H9 (cell line): ENCODE measurements around the gene TBC1D4. TPM values are rescaled to one million over a fixed set of nuclear protein-coding genes. Genes with fewer than 3 reads are reported as not detected.

Experiments used
- DNase-seq: peaks from one replicate; pipeline ENCODE4 v3.0.0-alpha.2; 2017
- H2AFZ ChIP-seq: one replicate; pipeline ENCODE4 v1.6.1; 2013; ENCODE audit warnings: mild to moderate bottlenecking, low read length, control low read depth, moderate library complexity
- H2AK5ac ChIP-seq: 2 replicates; pipeline ENCODE4 v1.6.1; 2013; ENCODE audit warnings: low read length, control low read depth, mixed read lengths; ENCODE audit not compliant: insufficient read length
- H2BK120ac ChIP-seq: one replicate; pipeline ENCODE4 v1.6.1; 2013; ENCODE audit warnings: low read depth, mild to moderate bottlenecking, low read length, control low read depth, inconsistent platforms; ENCODE audit not compliant: poor library complexity, severe bottlenecking
- H2BK12ac ChIP-seq: 2 replicates; pipeline ENCODE4 v1.6.1; 2013; ENCODE audit warnings: low read length, control low read depth, mixed read lengths, low read depth; ENCODE audit not compliant: insufficient read length
- H2BK15ac ChIP-seq: 2 replicates; pipeline ENCODE4 v1.6.1; 2013; ENCODE audit warnings: low read depth, low read length, control low read depth
- H2BK20ac ChIP-seq: one replicate; pipeline ENCODE4 v1.6.1; 2013; ENCODE audit warnings: low read depth, mild to moderate bottlenecking, low read length, control low read depth, inconsistent platforms; ENCODE audit not compliant: poor library complexity, severe bottlenecking
- H2BK5ac ChIP-seq: 2 replicates; pipeline ENCODE4 v1.6.1; 2013; ENCODE audit warnings: low read length, control low read depth, mixed read lengths; ENCODE audit not compliant: insufficient read length
- H3K14ac ChIP-seq: 2 replicates; pipeline ENCODE4 v1.6.1; 2013; ENCODE audit warnings: low read length, control low read depth; ENCODE audit not compliant: insufficient read depth
- H3K18ac ChIP-seq: 2 replicates; pipeline ENCODE4 v1.6.1; 2013; ENCODE audit warnings: low read depth, mild to moderate bottlenecking, mixed read lengths, low read length, control low read depth; ENCODE audit not compliant: insufficient read length
- H3K23ac ChIP-seq: 2 replicates; pipeline ENCODE4 v1.6.1; 2013; ENCODE audit warnings: low read length, control low read depth, mixed read lengths, low read depth; ENCODE audit not compliant: insufficient read length
- H3K23me2 ChIP-seq: 2 replicates; pipeline ENCODE4 v1.6.1; 2013; ENCODE audit warnings: low read depth, mild to moderate bottlenecking, mixed read lengths, low read length, control low read depth; ENCODE audit not compliant: insufficient read length, poor library complexity, severe bottlenecking
- H3K27ac ChIP-seq: 2 replicates; pipeline ENCODE4 v1.5.1; 2013; ENCODE audit warnings: low read length, control low read depth, mixed read lengths, low read depth; ENCODE audit not compliant: insufficient read length
- H3K27me3 ChIP-seq: 2 replicates; pipeline ENCODE4 v1.6.1; 2013; ENCODE audit warnings: low read length, control low read depth, inconsistent platforms; ENCODE audit not compliant: insufficient read depth
- H3K4ac ChIP-seq: 2 replicates; pipeline ENCODE4 v1.6.1; 2013; ENCODE audit warnings: low read depth, mild to moderate bottlenecking, control low read depth, inconsistent platforms, low read length, moderate library complexity
- H3K4me1 ChIP-seq: 2 replicates; pipeline ENCODE4 v1.6.1; 2013; ENCODE audit warnings: low read length, control low read depth, inconsistent platforms; ENCODE audit not compliant: insufficient read depth
- H3K4me2 ChIP-seq: 2 replicates; pipeline ENCODE4 v1.6.1; 2013; ENCODE audit warnings: low read length, control low read depth, mixed read lengths; ENCODE audit not compliant: insufficient read length, insufficient read depth
- H3K56ac ChIP-seq: 2 replicates; pipeline ENCODE4 v1.6.1; 2013; ENCODE audit warnings: low read depth, mild to moderate bottlenecking, mixed read lengths, low read length, control low read depth; ENCODE audit not compliant: insufficient read length
- H3K79me1 ChIP-seq: 2 replicates; pipeline ENCODE4 v1.6.1; 2013; ENCODE audit warnings: low read depth, mild to moderate bottlenecking, moderate library complexity, low read length, control low read depth, inconsistent platforms; ENCODE audit not compliant: insufficient read depth, poor library complexity, severe bottlenecking
- H3K79me2 ChIP-seq: 2 replicates; pipeline ENCODE4 v1.6.1; 2013; ENCODE audit warnings: low read length, control low read depth, inconsistent platforms; ENCODE audit not compliant: insufficient read depth
- H3K9ac ChIP-seq: 2 replicates; pipeline ENCODE4 v1.6.1; 2013; ENCODE audit warnings: low read length, control low read depth, mixed read lengths; ENCODE audit not compliant: insufficient read length; ENCODE audit errors: extremely low read depth
- H3K9me3 ChIP-seq: one replicate; pipeline ENCODE4 v1.6.1; 2013; ENCODE audit warnings: low read depth, low read length, inconsistent platforms; ENCODE audit not compliant: control insufficient read depth
- H3T11ph ChIP-seq: one replicate; pipeline ENCODE4 v1.6.1; 2013; ENCODE audit warnings: mild to moderate bottlenecking, low read length, control low read depth, inconsistent platforms
- H4K20me1 ChIP-seq: one replicate; pipeline ENCODE4 v1.6.1; 2013; ENCODE audit not compliant: control insufficient read depth, insufficient read length, insufficient read depth
- H4K5ac ChIP-seq: 2 replicates; pipeline ENCODE4 v1.6.1; 2013; ENCODE audit warnings: low read depth, mild to moderate bottlenecking, mixed read lengths, low read length, control low read depth; ENCODE audit not compliant: insufficient read length
- H4K8ac ChIP-seq: replicated peaks from 2 replicates; pipeline ENCODE4 v1.6.1; 2013; ENCODE audit warnings: low read length, control low read depth, mixed read lengths, low read depth; ENCODE audit not compliant: insufficient read length
- H4K91ac ChIP-seq: 2 replicates; pipeline ENCODE4 v1.6.1; 2013; ENCODE audit warnings: low read depth, mild to moderate bottlenecking, moderate library complexity, mixed read lengths, low read length, control low read depth; ENCODE audit not compliant: insufficient read length
- H3K27ac Mint-ChIP-seq, 3 experiments: 2 replicates in 2 of 3; 3 replicates in 1 of 3; pipeline ENCODE4 v1.8.0; 2020 to 2021; ENCODE audit warnings: mixed read lengths in 3 of 3, mild to moderate bottlenecking in 1 of 3, moderate library complexity in 1 of 3
- H3K27me3 Mint-ChIP-seq: 2 replicates; pipeline ENCODE4 v1.8.0; 2021; ENCODE audit warnings: low read depth, mild to moderate bottlenecking, moderate library complexity, mixed read lengths
- H3K36me3 Mint-ChIP-seq, 3 experiments: 2 replicates in 2 of 3; 3 replicates in 1 of 3; pipeline ENCODE4 v1.8.0; 2020 to 2021; ENCODE audit warnings: low read depth in 3 of 3, mixed read lengths in 3 of 3; ENCODE audit not compliant: insufficient read depth in 1 of 3
- H3K4me1 Mint-ChIP-seq, 2 experiments: 2 replicates each; pipeline ENCODE4 v1.8.0; 2020; ENCODE audit warnings: mixed read lengths in 2 of 2
- H3K4me3 Mint-ChIP-seq, 2 experiments: 2 replicates in 1 of 2; 3 replicates in 1 of 2; pipeline ENCODE4 v1.8.0; 2020 to 2021; ENCODE audit warnings: mild to moderate bottlenecking in 2 of 2, mixed read lengths in 2 of 2, moderate library complexity in 1 of 2
- H3K9me3 Mint-ChIP-seq, 2 experiments: 2 replicates in 1 of 2; 3 replicates in 1 of 2; pipeline ENCODE4 v1.8.0; 2020; ENCODE audit warnings: mild to moderate bottlenecking in 2 of 2, mixed read lengths in 2 of 2, moderate library complexity in 1 of 2
- CTCF ChIP-seq: fragments of 200-600 bp; sonication (generic); conservative IDR thresholded peaks from 3 replicates; pipeline ENCODE4 v1.8.0; 2021; ENCODE audit warnings: antibody characterized with exemption, mild to moderate bottlenecking
- WGBS: extraction: QIAGEN DNeasy Blood & Tissue Kit; methylation state at CpG from one replicate; pipeline ENCODE4 v1.1.7; 2013; ENCODE audit warnings: missing lambda C conversion rate, low lambda C conversion rate, mixed read lengths; ENCODE audit not compliant: insufficient read length; ENCODE audit errors: extremely low coverage; 5-methylcytosine and 5-hydroxymethylcytosine counted together
- total RNA-seq: library from RNA; stranded (reverse); gene quantifications from 2 replicates; pipeline ENCODE4 v1.2.1, GENCODE V29; 2021

TBC1D4 gene
- total RNA-seq, 1 experiment from 2014 or later, result 10.5 TPM

- Histone ChIP-seq H3K4me1 (no peaks in the 10 kb centered on the region), H3K4me2 (no peak overlapping the region), H3K9me3 (no peaks in the 10 kb centered on the region), H3K23me2 (no peaks in the 10 kb centered on the region), H3K23ac (no peak overlapping the region), H3K27ac (no peak overlapping the region), H3K4ac (no peak overlapping the region), H2BK5ac (no peak overlapping the region), H3K79me2 (no peaks in the 10 kb centered on the region; the same call in 1 of the 2 replicates), H4K5ac (no peak overlapping the region), H4K91ac (no peak overlapping the region), H2AFZ (no peak overlapping the region), H2BK12ac (no peak overlapping the region), H3K9ac (no peak overlapping the region), H3K14ac (no peak overlapping the region), H2BK20ac (no peak overlapping the region), H3K27me3 (no peaks in the 10 kb centered on the region), H2BK15ac (no peak overlapping the region), H4K8ac (no peak overlapping the region), H2AK5ac (no peak overlapping the region), H3T11ph (no peak overlapping the region), H3K18ac (no peak overlapping the region), H4K20me1 (no peaks in the 10 kb centered on the region), H3K56ac (no peak overlapping the region), H3K79me1 (no peaks in the 10 kb centered on the region), H2BK120ac (no peak overlapping the region)
- WGBS, result no CpG with 5 or more reads among the region's 8 CpGs
- no peaks in the 10 kb centered on the region for H3K27me3 Mint-ChIP-seq
- no peak overlapping the region for H3K27ac Mint-ChIP-seq
- H3K4me3 Mint-ChIP-seq, result no peak overlapping the region
- peaks cover 8 to 9% of the 10 kb centered on the region in 2 experiments for H3K4me1 Mint-ChIP-seq
- TF ChIP-seq CTCF, result no peak
- H3K9me3 Mint-ChIP-seq, result peaks cover 4 to 6% of the 10 kb centered on the region in 2 experiments; a peak in 3 of 5 replicates
- peaks cover 0 to 20% (median 0%) of the 10 kb centered on the region in 3 experiments; a peak in 2 of 7 replicates for H3K36me3 Mint-ChIP-seq
- DNase-seq, result no peak
Measured at GRCh38 chr13:75452564-75452963, 29.4 kb downstream of the TBC1D4 start.
